ENCODE results near the gene TMEM63A. TPM values are rescaled to one million over a fixed set of nuclear protein-coding genes. Genes with fewer than 3 reads are reported as not detected.

Gene TMEM63A
- total and polyA plus RNA-seq, 4 experiments from 2014 or later: 46.2 to 507 (median 278) TPM

- Mint-ChIP-seq H3K4me3 (no peak overlapping the region), H3K27ac (peak overlapping the region in 3 of 7 donors; percentile 22 to 66 (median 59)), H3K27me3 (no peaks in the 10 kb centered on the region), H3K9me3 (no peaks in the 10 kb centered on the region), H3K4me1 (peaks cover 27 to 65% (median 46%) of the 10 kb centered on the region in 4 donors), H3K36me3 (peaks cover 63 to 90% of the 10 kb centered on the region in 2 donors)
- intact Hi-C loops (cut with micrococcal nuclease): no loop called here
- Histone ChIP-seq H3K27me3 (ENCODE audit: insufficient read depth, low read length) (no peaks in the 10 kb centered on the region), H3K4me3 (ENCODE audit: low read length in 2 of 2) (no peak overlapping the region), H3K4me1 (ENCODE audit: insufficient read depth, low read length) (peaks cover 31% of the 10 kb centered on the region), H3K9me3 (ENCODE audit: control insufficient read depth in 1 of 2, low read length in 2 of 2) (no peaks in the 10 kb centered on the region), H3K27ac (ENCODE audit: low read depth, low read length) (no peak overlapping the region), H3K36me3 (ENCODE audit: insufficient read depth, low read length) (peaks cover 81% of the 10 kb centered on the region)
- POLR2A ChIA-PET (ENCODE audit: partially characterized antibody): interaction anchor here (1.2 to 6.3 kb wide), 5 partner anchors 13 to 76 kb away, joined by 3 to 39 read pairs (median 7); partner anchors contain the start of genes SRP9 and TMEM63A
- DNase-seq: no peak
- CTCF ChIA-PET (ENCODE audit: partially characterized antibody): interaction anchor here (1.5 kb wide), 1 partner anchor 28 kb away, joined by 3 read pairs; no protein-coding TSS in a partner anchor
Measured at GRCh38 chr1:225853441-225853840, 28.7 kb downstream of the TMEM63A start.

GRCh38 chr1:225852413-225853124, 29.6 kb downstream of the TMEM63A start:
- H3K27me3 Mint-ChIP-seq: no peaks in the 10 kb centered on the region
- Histone ChIP-seq H3K4me1 (ENCODE audit: insufficient read depth, low read length) (peaks cover 35% of the 10 kb centered on the region), H3K27ac (ENCODE audit: low read depth, low read length) (peak overlapping the region; percentile 10), H3K36me3 (ENCODE audit: insufficient read depth, low read length) (peaks cover 82% of the 10 kb centered on the region), H3K27me3 (ENCODE audit: insufficient read depth, low read length) (no peaks in the 10 kb centered on the region), H3K9me3 (ENCODE audit: control insufficient read depth in 1 of 2, low read length in 2 of 2) (no peaks in the 10 kb centered on the region), H3K4me3 (ENCODE audit: low read length in 2 of 2) (no peak overlapping the region)
- CTCF ChIA-PET (ENCODE audit: partially characterized antibody): interaction anchor here (1.3 to 1.5 kb wide), 2 partner anchors 29 to 58 kb away, joined by 3 to 5 read pairs; no protein-coding TSS in a partner anchor
- DNase-seq: no peak
- no peak overlapping the region for H3K4me3 Mint-ChIP-seq
- POLR2A ChIA-PET (ENCODE audit: partially characterized antibody): interaction anchor here (1.1 to 6.3 kb wide), 8 partner anchors 12 to 75 kb away, joined by 3 to 39 read pairs (median 4); partner anchors contain the start of genes SRP9 and TMEM63A
- peak overlapping the region in 6 of 7 donors; percentile 37 to 87 (median 77) for H3K27ac Mint-ChIP-seq
- intact Hi-C loops (cut with micrococcal nuclease): no loop called here
- peaks cover 63 to 92% of the 10 kb centered on the region in 2 donors for H3K36me3 Mint-ChIP-seq
- no peaks in the 10 kb centered on the region for H3K9me3 Mint-ChIP-seq
- H3K4me1 Mint-ChIP-seq: peaks cover 30 to 66% (median 50%) of the 10 kb centered on the region in 4 donors

GRCh38 chr1:225851805-225852204, 30.4 kb downstream of the TMEM63A start:
- H3K4me3 Mint-ChIP-seq: peak overlapping the region in 1 of 8 donors; percentile 22
- H3K27ac Mint-ChIP-seq: peak overlapping the region in 6 of 7 donors; percentile 77 to 88 (median 84)
- ChIA-PET POLR2A (ENCODE audit: partially characterized antibody) (interaction anchor here (0.9 to 6.3 kb wide), 7 partner anchors 12 to 68 kb away, joined by 3 to 39 read pairs (median 4); partner anchors contain the start of gene TMEM63A), CTCF (ENCODE audit: partially characterized antibody) (interaction anchor here (1.3 to 1.5 kb wide), 2 partner anchors 30 to 59 kb away, joined by 3 to 5 read pairs; no protein-coding TSS in a partner anchor)
- H3K36me3 ChIP-seq (ENCODE audit: insufficient read depth, low read length): peaks cover 82% of the 10 kb centered on the region
- H3K4me3 ChIP-seq (ENCODE audit: low read length in 2 of 2): no peak overlapping the region
- no peaks in the 10 kb centered on the region for H3K9me3 Mint-ChIP-seq
- H3K4me1 Mint-ChIP-seq: peaks cover 30 to 67% (median 49%) of the 10 kb centered on the region in 4 donors
- H3K27me3 ChIP-seq (ENCODE audit: insufficient read depth, low read length): no peaks in the 10 kb centered on the region
- H3K36me3 Mint-ChIP-seq: peaks cover 63 to 91% of the 10 kb centered on the region in 2 donors
- H3K27ac ChIP-seq (ENCODE audit: low read depth, low read length): peak overlapping the region; percentile 10
- H3K27me3 Mint-ChIP-seq: no peaks in the 10 kb centered on the region
- no peaks in the 10 kb centered on the region for H3K9me3 ChIP-seq (ENCODE audit: control insufficient read depth in 1 of 2, low read length in 2 of 2)
- intact Hi-C loops (cut with micrococcal nuclease): no loop called here
- DNase-seq: no peak
- H3K4me1 ChIP-seq (ENCODE audit: insufficient read depth, low read length): peaks cover 35% of the 10 kb centered on the region

- intact Hi-C loops (cut with micrococcal nuclease): no loop called here
- POLR2A ChIA-PET (ENCODE audit: partially characterized antibody): interaction anchor here (1.1 to 6.3 kb wide), 5 partner anchors 15 to 382 kb away, joined by 4 to 39 read pairs (median 8); partner anchors contain the start of genes PYCR2, SRP9 and TMEM63A
- Mint-ChIP-seq H3K4me1 (peaks cover 26 to 54% (median 43%) of the 10 kb centered on the region in 4 donors), H3K9me3 (no peaks in the 10 kb centered on the region), H3K36me3 (peaks cover 54 to 87% of the 10 kb centered on the region in 2 donors), H3K4me3 (no peak overlapping the region), H3K27me3 (no peaks in the 10 kb centered on the region), H3K27ac (peak overlapping the region in 6 of 7 donors; percentile 73 to 88 (median 82))
- CTCF ChIA-PET (ENCODE audit: partially characterized antibody): interaction anchor here (1.4 to 1.8 kb wide), 3 partner anchors 32 to 73 kb away, joined by 3 to 6 read pairs (median 3); partner anchors contain the start of genes SRP9 and TMEM63A
- peaks cover 35% of the 10 kb centered on the region for H3K4me1 ChIP-seq (ENCODE audit: insufficient read depth, low read length)
- H3K9me3 ChIP-seq (ENCODE audit: control insufficient read depth in 1 of 2, low read length in 2 of 2): no peaks in the 10 kb centered on the region
- H3K4me3 ChIP-seq (ENCODE audit: low read length in 2 of 2): no peak overlapping the region
- peaks cover 83% of the 10 kb centered on the region for H3K36me3 ChIP-seq (ENCODE audit: insufficient read depth, low read length)
- DNase-seq: no peak
- no peaks in the 10 kb centered on the region for H3K27me3 ChIP-seq (ENCODE audit: insufficient read depth, low read length)
- no peak overlapping the region for H3K27ac ChIP-seq (ENCODE audit: low read depth, low read length)
Measured at GRCh38 chr1:225850370-225850769, 31.8 kb downstream of the TMEM63A start.

GRCh38 chr1:225849925-225850324, 32.3 kb downstream of the TMEM63A start:
- peak overlapping the region; percentile 3 for H3K27ac ChIP-seq (ENCODE audit: low read depth, low read length)
- DNase-seq: no peak
- peaks cover 79% of the 10 kb centered on the region for H3K36me3 ChIP-seq (ENCODE audit: insufficient read depth, low read length)
- H3K4me3 ChIP-seq (ENCODE audit: low read length in 2 of 2): no peak overlapping the region
- peaks cover 26 to 53% (median 42%) of the 10 kb centered on the region in 4 donors for H3K4me1 Mint-ChIP-seq
- no peaks in the 10 kb centered on the region for H3K27me3 Mint-ChIP-seq
- intact Hi-C loops (cut with micrococcal nuclease): loop anchor here (5.0 to 10.0 kb wide), 3 partner anchors 73 to 375 kb away; partner anchors contain the start of gene SRP9
- ChIA-PET CTCF (ENCODE audit: partially characterized antibody) (interaction anchor here (1.4 to 1.8 kb wide), 3 partner anchors 32 to 72 kb away, joined by 3 to 6 read pairs (median 3); partner anchors contain the start of genes SRP9 and TMEM63A), POLR2A (ENCODE audit: partially characterized antibody) (interaction anchor here (1.1 to 6.3 kb wide), 6 partner anchors 16 to 382 kb away, joined by 4 to 39 read pairs (median 9); partner anchors contain the start of genes PYCR2, SRP9 and TMEM63A)
- peaks cover 35% of the 10 kb centered on the region for H3K4me1 ChIP-seq (ENCODE audit: insufficient read depth, low read length)
- H3K9me3 ChIP-seq (ENCODE audit: control insufficient read depth in 1 of 2, low read length in 2 of 2): no peaks in the 10 kb centered on the region
- H3K27ac Mint-ChIP-seq: peak overlapping the region; percentile 73 to 89 (median 81)
- no peaks in the 10 kb centered on the region for H3K9me3 Mint-ChIP-seq
- H3K27me3 ChIP-seq (ENCODE audit: insufficient read depth, low read length): no peaks in the 10 kb centered on the region
- peaks cover 51 to 83% of the 10 kb centered on the region in 2 donors for H3K36me3 Mint-ChIP-seq
- H3K4me3 Mint-ChIP-seq: no peak overlapping the region

GRCh38 chr1:225848030-225848955, 33.9 kb downstream of the TMEM63A start:
- intact Hi-C loops (cut with micrococcal nuclease): loop anchor here (5.0 to 10.0 kb wide), 3 partner anchors 71 to 373 kb away; partner anchors contain the start of gene SRP9
- H3K4me3 ChIP-seq (ENCODE audit: low read length in 2 of 2): no peak overlapping the region

More at GRCh38 chr1:225848030-225848955, 33.9 kb downstream of the TMEM63A start:
- no peak for DNase-seq
- H3K27ac ChIP-seq (ENCODE audit: low read depth, low read length): no peak overlapping the region
- no peaks in the 10 kb centered on the region for H3K9me3 Mint-ChIP-seq
- peaks cover 21 to 56% (median 34%) of the 10 kb centered on the region in 4 donors for H3K4me1 Mint-ChIP-seq
- no peaks in the 10 kb centered on the region for H3K9me3 ChIP-seq (ENCODE audit: control insufficient read depth in 1 of 2, low read length in 2 of 2)
- peak overlapping the region; percentile 27 to 85 (median 83) for H3K27ac Mint-ChIP-seq
- H3K27me3 ChIP-seq (ENCODE audit: insufficient read depth, low read length): no peaks in the 10 kb centered on the region
- ChIA-PET POLR2A (ENCODE audit: partially characterized antibody) (interaction anchor here (0.7 to 6.3 kb wide), 5 partner anchors 15 to 70 kb away, joined by 3 to 39 read pairs (median 3); partner anchors contain the start of genes SRP9 and TMEM63A), CTCF (ENCODE audit: partially characterized antibody) (no interaction called here)
- peaks cover 35% of the 10 kb centered on the region for H3K4me1 ChIP-seq (ENCODE audit: insufficient read depth, low read length)
- H3K27me3 Mint-ChIP-seq: no peaks in the 10 kb centered on the region
- H3K4me3 Mint-ChIP-seq: peak overlapping the region in 4 of 8 donors; percentile 13 to 39 (median 22)
- peaks cover 36 to 68% of the 10 kb centered on the region in 2 donors for H3K36me3 Mint-ChIP-seq
- H3K36me3 ChIP-seq (ENCODE audit: insufficient read depth, low read length): peaks cover 63% of the 10 kb centered on the region

Data from CD4-positive, alpha-beta memory T cell (primary cell).